Cerebellar cortex (tissue), 1 donor: ENCODE data around the gene ZNF766.
"Not testable (repeated sequence)": the region's sequence is repeated elsewhere in the genome, so short reads cannot be mapped to it uniquely, and the experiment has no call there.

Experiments
- DNase-seq: peaks from one replicate; pipeline ENCODE4 v3.0.0-alpha.2; 2015; ENCODE audit warnings: low spot score

Gene ZNF766

GRCh38 chr19:52269338-52270261 lies at the start of gene ZNF766:
Gene ZNF766 (plus strand): TSS chr19:52269587. CDS start chr19:52269614, 27 bp downstream.
- peak; percentile 97 for DNase-seq

GRCh38 chr19:52219611-52220010 lies 49.8 kb upstream of the ZNF766 start:
- no peak for DNase-seq

GRCh38 chr19:52221031-52221430 lies 48.4 kb upstream of the ZNF766 start:
- DNase-seq = no peak

GRCh38 chr19:52221831-52222375 lies 47.5 kb upstream of the ZNF766 start:
- DNase-seq = no peak

GRCh38 chr19:52224211-52224610 lies 45.2 kb upstream of the ZNF766 start:
- no peak for DNase-seq

GRCh38 chr19:52226652-52227051 lies 42.7 kb upstream of the ZNF766 start:
- no peak for DNase-seq

- DNase-seq = no peak
Observed at GRCh38 chr19:52227196-52227940, 42.0 kb upstream of the ZNF766 start.

- no peak for DNase-seq
Observed at GRCh38 chr19:52227980-52228379, 41.4 kb upstream of the ZNF766 start.

GRCh38 chr19:52229524-52229923 lies 39.9 kb upstream of the ZNF766 start:
- DNase-seq = no peak

GRCh38 chr19:52230685-52231084 lies 38.7 kb upstream of the ZNF766 start:
- no peak for DNase-seq

GRCh38 chr19:52231154-52231910 lies 38.1 kb upstream of the ZNF766 start:
- no peak for DNase-seq

GRCh38 chr19:52234406-52234805 lies 35.0 kb upstream of the ZNF766 start:
- no peak for DNase-seq

- no peak for DNase-seq
Observed at GRCh38 chr19:52237197-52237596, 32.2 kb upstream of the ZNF766 start.

- DNase-seq = peak; percentile 74
Observed at GRCh38 chr19:52237771-52238400, 31.5 kb upstream of the ZNF766 start.

- DNase-seq = no peak
Observed at GRCh38 chr19:52244021-52244420, 25.4 kb upstream of the ZNF766 start.

- DNase-seq = peak; percentile 22
Observed at GRCh38 chr19:52248241-52248640, 21.1 kb upstream of the ZNF766 start.

GRCh38 chr19:52258426-52258825 lies 11.0 kb upstream of the ZNF766 start:
- DNase-seq = no peak

GRCh38 chr19:52265556-52265955 lies 3.8 kb upstream of the ZNF766 start:
- DNase-seq = not testable (repeated sequence)

GRCh38 chr19:52270266-52270885 lies 989 bp downstream of the ZNF766 start:
- no peak for DNase-seq

GRCh38 chr19:52273301-52273700 lies 3.9 kb downstream of the ZNF766 start:
- DNase-seq = no peak

- no peak for DNase-seq
Observed at GRCh38 chr19:52274191-52274590, 4.8 kb downstream of the ZNF766 start.
